TTC549 (cell line): ENCODE measurements around the gene CFAP92.
"Not testable (repeated sequence)": the region's sequence is repeated elsewhere in the genome, so short reads cannot be mapped to it uniquely, and the experiment has no call there.

Experiments
- FAIRE-seq: peaks from 2 replicates; lab custom pipeline; 2012; peaks lifted over from hg19 to GRCh38; lab: Jason Lieb, UNC

Gene CFAP92

DNA sequence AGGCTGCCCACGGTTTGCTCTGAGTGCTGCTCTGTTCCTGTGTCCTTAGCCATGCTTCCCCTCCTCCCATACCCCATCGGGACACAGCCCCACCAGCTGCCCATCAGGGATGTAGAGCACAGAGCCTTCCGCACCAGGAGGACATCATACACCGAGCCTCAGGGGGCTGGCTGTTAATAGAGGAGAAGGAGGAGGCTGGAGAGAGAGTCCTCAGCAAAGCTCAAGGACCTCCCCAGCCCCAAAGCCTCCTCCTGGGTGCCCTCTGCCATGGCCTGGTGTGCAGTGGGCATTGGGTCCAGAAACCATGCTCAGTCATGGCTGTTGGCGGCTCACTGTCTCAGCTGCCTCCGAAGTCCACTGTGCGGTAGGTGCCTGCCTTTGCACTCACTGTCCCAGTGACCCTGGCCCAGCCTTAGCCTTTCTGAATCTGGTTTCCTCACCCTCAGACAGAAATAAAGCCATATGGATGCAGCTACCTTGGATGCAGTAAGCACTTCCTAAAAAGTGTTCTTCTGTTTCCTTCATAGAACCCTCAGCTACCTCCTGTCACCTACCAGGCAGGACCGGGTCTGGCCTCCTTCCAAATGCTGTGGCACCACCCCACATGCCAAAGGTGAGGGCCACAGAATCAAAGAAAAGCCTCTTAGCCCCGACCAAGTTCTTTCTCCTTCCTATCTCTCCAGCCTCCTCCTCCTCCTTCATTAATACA is 60.5 kb downstream of the CFAP92 start:
- FAIRE-seq: no peak

- no peak for FAIRE-seq
Measured at GRCh38 chr3:128932516-128933212, 61.2 kb downstream of the CFAP92 start.

- FAIRE-seq: no peak
Measured at GRCh38 chr3:128931046-128931445, 62.8 kb downstream of the CFAP92 start.

GRCh38 chr3:128929364-128929763 is 64.5 kb downstream of the CFAP92 start:
- no peak for FAIRE-seq

GRCh38 chr3:128923986-128924385 is 69.9 kb downstream of the CFAP92 start:
- FAIRE-seq: not testable (repeated sequence)

- no peak for FAIRE-seq
Measured at GRCh38 chr3:128923576-128923975, 70.3 kb downstream of the CFAP92 start.

- no peak for FAIRE-seq
Measured at GRCh38 chr3:128922804-128923459, 70.9 kb downstream of the CFAP92 start.

DNA sequence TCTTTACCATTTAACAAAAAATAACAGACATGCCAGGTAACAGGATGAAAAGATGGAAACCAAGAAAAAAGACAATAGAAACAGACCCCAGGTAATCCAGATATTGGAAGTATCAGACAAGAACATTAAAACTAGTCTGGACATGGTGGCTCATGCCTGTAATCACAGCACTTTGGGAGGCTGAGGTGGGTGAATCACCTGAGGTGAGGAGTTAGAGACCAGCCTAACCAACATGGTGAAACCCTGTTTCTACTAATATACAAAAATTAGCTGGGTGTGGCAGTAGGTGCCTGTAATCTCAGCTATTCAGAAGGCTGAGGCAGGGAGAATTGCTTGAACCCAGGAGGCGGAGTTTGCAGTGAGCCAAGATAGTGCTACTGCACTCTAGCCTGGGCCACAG is 73.9 kb downstream of the CFAP92 start:
- no peak for FAIRE-seq

GRCh38 chr3:128917291-128917690 is 76.6 kb downstream of the CFAP92 start:
- FAIRE-seq: no peak

- FAIRE-seq: no peak
Measured at GRCh38 chr3:128914966-128915645, 78.8 kb downstream of the CFAP92 start.

DNA sequence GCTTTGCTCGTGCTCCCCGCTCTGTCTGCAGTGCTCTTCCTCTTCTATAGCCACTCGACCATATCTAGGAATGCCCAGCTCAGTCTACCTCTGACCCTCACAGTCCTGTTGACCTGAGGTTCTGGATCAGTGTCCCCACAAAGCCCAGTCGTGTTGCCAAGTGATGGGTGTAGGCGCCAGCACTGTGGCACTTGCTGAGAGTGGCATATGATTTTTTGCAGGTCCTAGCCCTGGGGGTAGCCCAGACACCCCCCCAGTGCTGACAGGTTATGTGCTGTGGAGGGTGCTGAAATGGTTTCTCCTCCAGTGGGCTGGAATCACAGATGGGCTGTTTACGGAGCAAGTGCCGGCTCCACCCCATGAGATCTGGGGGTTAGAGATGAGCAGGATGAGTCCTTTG is 82.0 kb downstream of the CFAP92 start:
- no peak for FAIRE-seq

- FAIRE-seq: no peak
Measured at GRCh38 chr3:128910006-128910405, 83.9 kb downstream of the CFAP92 start.

DNA sequence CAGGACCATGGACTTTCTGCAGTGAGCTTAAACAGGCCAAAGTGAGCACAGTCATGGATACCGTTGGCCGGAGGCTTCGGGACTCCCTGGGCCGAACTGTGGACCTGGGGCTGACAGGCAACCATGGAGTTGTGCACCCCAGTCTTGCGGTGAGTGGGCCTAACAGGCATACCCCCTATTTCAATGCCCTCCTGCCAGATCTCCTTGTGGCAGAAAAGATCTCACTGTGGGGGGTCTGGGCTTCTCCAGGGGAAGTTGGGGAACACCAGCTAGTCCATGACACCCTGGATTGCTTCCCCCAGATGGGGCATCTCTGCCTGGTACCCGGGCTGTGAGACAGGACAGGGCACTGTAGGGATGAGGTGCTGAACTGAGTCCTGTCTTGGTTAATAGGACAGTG is 84.9 kb downstream of the CFAP92 start:
- FAIRE-seq: no peak

DNA sequence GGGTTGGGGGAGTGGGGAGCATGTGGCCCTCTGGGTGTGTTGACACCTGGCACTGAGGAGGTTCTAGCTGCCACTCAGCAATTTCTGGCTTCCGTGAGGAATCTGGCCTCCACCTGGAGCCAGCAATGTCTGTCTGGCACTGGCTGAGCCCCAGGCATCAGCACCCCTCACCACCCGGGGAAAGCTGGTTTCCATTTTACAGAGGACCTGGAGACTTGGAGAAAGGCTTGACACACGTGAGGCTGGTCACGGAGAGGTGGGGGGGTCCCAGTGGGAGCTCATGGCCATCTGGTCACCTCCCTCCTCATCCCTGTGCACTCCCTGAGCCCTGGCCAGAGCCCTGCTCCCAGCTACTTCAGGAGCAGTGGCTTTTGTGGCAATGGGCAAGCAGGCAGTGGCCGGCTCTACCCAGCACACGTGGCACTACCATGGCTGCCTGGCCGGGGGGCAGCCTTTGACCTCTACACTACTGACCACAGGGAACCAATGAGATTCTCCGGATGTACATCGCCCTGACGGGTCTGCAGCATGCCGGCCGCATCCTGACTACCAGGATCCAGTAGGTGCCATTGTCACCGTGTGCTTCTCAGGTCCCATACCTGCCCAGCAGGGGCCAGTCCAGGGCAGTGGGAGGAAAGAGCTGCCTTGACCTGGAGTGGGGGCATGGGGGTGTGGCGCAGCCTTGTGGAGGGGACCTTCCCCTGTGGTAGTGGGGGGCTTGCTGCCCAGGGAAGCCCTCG is 86.0 kb downstream of the CFAP92 start:
- no peak for FAIRE-seq

DNA sequence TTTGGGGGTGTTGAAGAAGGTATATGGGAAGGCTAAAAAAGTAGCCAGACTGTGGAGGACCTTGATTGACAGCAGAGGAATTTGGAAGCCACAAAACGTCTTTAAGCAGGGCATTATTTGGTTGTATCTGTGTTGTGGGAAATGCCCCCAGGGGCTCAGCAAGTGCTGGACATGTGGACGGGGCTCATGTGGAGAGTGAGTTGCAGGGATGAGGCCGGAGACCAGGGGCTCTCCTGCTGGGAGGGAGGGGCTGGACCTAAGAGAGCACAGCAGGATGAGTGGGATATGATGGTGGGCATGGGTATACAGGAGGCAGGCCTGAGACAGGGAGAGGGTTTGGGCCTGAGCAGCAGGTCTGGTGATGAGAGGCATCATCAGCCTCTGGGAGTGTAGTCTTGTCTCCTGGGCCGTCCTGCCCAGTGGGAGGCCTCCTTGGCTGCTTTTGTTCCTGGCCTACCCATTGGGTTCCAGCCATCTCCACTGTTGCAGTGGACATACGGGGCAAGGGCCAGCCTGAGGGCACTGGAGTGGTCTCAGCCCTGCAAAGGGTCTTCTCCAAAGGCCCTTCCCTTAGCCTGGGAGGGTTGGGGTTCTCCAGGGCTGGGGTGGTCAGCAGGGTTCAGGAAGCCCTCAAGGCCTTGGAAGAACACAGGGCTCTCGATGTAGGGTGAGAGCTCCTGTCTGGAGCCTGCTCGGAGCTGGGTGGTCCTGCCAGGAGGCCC is 86.9 kb downstream of the CFAP92 start:
- no peak for FAIRE-seq

DNA sequence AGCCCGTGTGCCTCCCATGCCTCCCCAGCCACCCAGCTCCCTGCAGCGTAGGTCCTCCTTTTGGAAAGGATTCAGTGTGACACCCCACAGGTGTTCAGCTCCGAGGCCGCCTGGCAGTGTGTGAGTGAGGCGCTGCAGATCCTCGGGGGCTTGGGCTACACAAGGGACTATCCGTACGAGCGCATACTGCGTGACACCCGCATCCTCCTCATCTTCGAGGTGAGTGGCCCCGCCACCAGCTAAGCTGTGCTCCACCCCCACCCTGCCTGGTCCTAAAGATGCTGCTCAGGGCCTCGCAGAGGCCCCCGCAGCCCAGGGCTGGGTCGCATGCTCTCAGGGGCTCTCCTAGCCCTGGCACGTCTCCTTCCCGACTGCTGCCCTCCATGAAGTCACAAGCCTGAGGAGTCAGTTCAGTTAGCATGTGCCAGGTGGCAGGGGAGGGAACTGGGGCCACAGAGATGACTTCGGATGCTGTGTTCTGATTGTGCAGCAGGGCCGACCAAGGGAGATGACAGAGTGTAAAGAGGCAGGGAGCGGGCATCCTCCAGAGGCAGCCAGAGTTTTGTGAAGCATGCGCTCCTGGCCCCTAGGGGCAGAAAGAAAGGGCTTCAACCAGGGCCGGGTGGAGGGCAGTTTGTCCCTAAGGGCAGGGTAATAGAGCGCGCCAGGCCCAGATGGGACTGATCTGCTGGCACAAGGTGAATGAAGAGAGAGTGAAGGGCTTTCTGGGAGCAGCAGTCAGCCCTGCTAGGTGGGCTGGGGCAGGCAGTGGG is 87.7 kb downstream of the CFAP92 start:
- no peak for FAIRE-seq

- no peak for FAIRE-seq
Measured at GRCh38 chr3:128903501-128903900, 90.4 kb downstream of the CFAP92 start.

DNA sequence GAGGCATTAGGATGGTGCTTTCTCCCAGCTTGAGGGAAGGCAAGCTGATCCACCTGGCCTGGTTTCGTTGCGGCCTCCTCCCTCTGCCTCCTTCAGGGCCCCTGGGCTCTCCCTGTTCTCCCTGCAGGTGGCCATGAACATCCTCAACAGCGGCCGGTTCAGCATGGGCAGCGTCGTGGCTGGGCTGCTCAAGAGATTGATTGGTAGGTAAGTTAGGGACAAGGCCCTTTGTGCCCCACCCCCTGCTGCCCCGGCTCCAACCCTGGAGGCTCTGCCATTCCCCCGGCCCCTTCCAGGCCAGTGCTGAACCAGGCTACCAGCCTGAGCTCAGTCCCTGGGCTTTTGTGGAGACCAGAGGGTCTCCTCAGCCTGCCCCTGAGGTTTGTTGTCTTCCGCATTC is 91.5 kb downstream of the CFAP92 start:
- FAIRE-seq: no peak

- no peak for FAIRE-seq
Measured at GRCh38 chr3:128895843-128896697, 97.8 kb downstream of the CFAP92 start.
